TTC549 (cell line): ENCODE data around the gene ZBTB24.
A peak's percentile ranks its signal among the peaks of the same experiment; 100 is the strongest.
"Not testable (repeated sequence)": the region's sequence is repeated elsewhere in the genome, so short reads cannot be mapped to it uniquely, and the experiment has no call there.

Experiments
- FAIRE-seq: peaks from 2 replicates; lab custom pipeline; 2012; peaks lifted over from hg19 to GRCh38; lab: Jason Lieb, UNC

ZBTB24 gene

GRCh38 chr6:109482905-109483734, at the start of gene ZBTB24:
Gene ZBTB24, minus strand, starts transcription at chr6:109483219. Its CDS starts 1,193 bp downstream, at chr6:109482026.
- no peak for FAIRE-seq

GRCh38 chr6:109531446-109531845, 48.4 kb upstream of the ZBTB24 start:
- no peak for FAIRE-seq

- FAIRE-seq, result no peak
Measured at GRCh38 chr6:109527989-109528388, 45.0 kb upstream of the ZBTB24 start.

GRCh38 chr6:109526905-109527628, 44.0 kb upstream of the ZBTB24 start:
- peak; percentile 78 for FAIRE-seq

- FAIRE-seq, result no peak
Measured at GRCh38 chr6:109524129-109524528, 41.1 kb upstream of the ZBTB24 start.

GRCh38 chr6:109523478-109523877, 40.5 kb upstream of the ZBTB24 start:
- FAIRE-seq, result no peak

- FAIRE-seq, result no peak
Measured at GRCh38 chr6:109521080-109521479, 38.1 kb upstream of the ZBTB24 start.

GRCh38 chr6:109519647-109520046, 36.6 kb upstream of the ZBTB24 start:
- not testable (repeated sequence) for FAIRE-seq

GRCh38 chr6:109516929-109517328, 33.9 kb upstream of the ZBTB24 start:
- no peak for FAIRE-seq

- no peak for FAIRE-seq
Measured at GRCh38 chr6:109515781-109516409, 32.9 kb upstream of the ZBTB24 start.

- FAIRE-seq, result no peak
Measured at GRCh38 chr6:109514946-109515345, 31.9 kb upstream of the ZBTB24 start.

- no peak for FAIRE-seq
Measured at GRCh38 chr6:109513571-109514071, 30.6 kb upstream of the ZBTB24 start.

- FAIRE-seq, result no peak
Measured at GRCh38 chr6:109512271-109512817, 29.3 kb upstream of the ZBTB24 start.

GRCh38 chr6:109511832-109512231, 28.8 kb upstream of the ZBTB24 start:
- no peak for FAIRE-seq

GRCh38 chr6:109510358-109510757, 27.3 kb upstream of the ZBTB24 start:
- FAIRE-seq, result no peak

- no peak for FAIRE-seq
Measured at GRCh38 chr6:109508166-109508860, 25.3 kb upstream of the ZBTB24 start.

- FAIRE-seq, result no peak
Measured at GRCh38 chr6:109507490-109508072, 24.6 kb upstream of the ZBTB24 start.

GRCh38 chr6:109506841-109507240, 23.8 kb upstream of the ZBTB24 start:
- FAIRE-seq, result no peak

GRCh38 chr6:109506314-109506713, 23.3 kb upstream of the ZBTB24 start:
- FAIRE-seq, result no peak

- FAIRE-seq, result no peak
Measured at GRCh38 chr6:109503327-109504224, 20.6 kb upstream of the ZBTB24 start.
